ENCODE measurements around the gene CYP2F1.

GRCh38 chr19:41088151-41088550, 26.1 kb upstream of the CYP2F1 start, which contains the start of gene CYP2A13:
- TF ChIP-seq POLR2A (IDR thresholded peaks at IDR 0.05): no peak
- no peak for TF ChIP-seq CTCF (IDR thresholded peaks at IDR 0.05)

All from breast epithelium (tissue), 3 donors.